GM12878 (cell line): ENCODE data around the gene SOX12. TPM values are rescaled to one million over a fixed set of nuclear protein-coding genes. Genes with fewer than 3 reads are reported as not detected.

Source experiments
- ATAC-seq: fragments of 200-7000 bp; cut with Tn5 transposase; 3 replicates; pipeline ENCODE4 v1.9.1; 2020; ENCODE audit warnings: mild to moderate bottlenecking, moderate library complexity
- BruUV-seq: library from RNA; stranded (reverse); fragments of 400-500 nt; replicated peaks from 2 replicates; lab custom pipeline; 2021; lab: Mats Ljungman, UMichigan
- CTCF ChIA-PET: fragments of 300-600 bp; sonication (Branson Sonifier 250); formaldehyde crosslinking; extraction: SDS; loops from one replicate; lab custom pipeline; 2021; ENCODE audit warnings: inconsistent platforms; lab: Yijun Ruan, JAX
- POLR2A ChIA-PET: fragments of 350-600 bp; formaldehyde crosslinking; extraction: SDS; loops from one replicate; lab custom pipeline; 2021; ENCODE audit warnings: inconsistent platforms; lab: Charles Lee
- RAD21 ChIA-PET: fragments of 300-600 bp; sonication (Branson Sonifier 250); formaldehyde crosslinking; loops from one replicate; lab custom pipeline; 2023; ENCODE audit warnings: antibody characterized with exemption; ENCODE audit not compliant: unreplicated experiment; lab: Charles Lee
- SMC1A ChIA-PET: fragments of 300-600 bp; sonication (Branson Sonifier 250); formaldehyde crosslinking; loops from one replicate; lab custom pipeline; 2023; ENCODE audit not compliant: unreplicated experiment, uncharacterized antibody; lab: Charles Lee
- DNase-seq: peaks from one replicate; pipeline ENCODE4 v3.0.0-alpha.2; 2011; ENCODE audit warnings: low read depth, low spot score
- FAIRE-seq: peaks from 3 replicates; lab custom pipeline; 2011; peaks lifted over from hg19 to GRCh38; lab: Jason Lieb, UNC
- H2AFZ ChIP-seq: 2 replicates; pipeline ENCODE4 v1.6.0; 2011; ENCODE audit warnings: low read depth, low read length, control low read depth; ENCODE audit not compliant: control insufficient read depth
- H3K27ac ChIP-seq: 2 replicates; pipeline ENCODE4 v1.5.1; 2011; ENCODE audit warnings: control low read depth; ENCODE audit not compliant: control insufficient read depth, insufficient read depth
- H3K27me3 ChIP-seq, 2 experiments: replicated peaks in 1 of 2; 2 replicates each; pipeline versions ENCODE4 v1.6.0 to v1.6.1; 2011; ENCODE audit warnings: low read length in 1 of 2; ENCODE audit not compliant: control insufficient read depth in 2 of 2, insufficient read depth in 2 of 2
- H3K36me3 ChIP-seq, 2 experiments: 2 replicates each; pipeline ENCODE4 v1.5.1; 2011; ENCODE audit warnings: low read length in 1 of 2; ENCODE audit not compliant: control insufficient read depth in 2 of 2, insufficient read depth in 2 of 2
- H3K4me1 ChIP-seq: 2 replicates; pipeline ENCODE4 v1.6.1; 2011; ENCODE audit warnings: mild to moderate bottlenecking, low read length, moderate library complexity, mixed read lengths; ENCODE audit not compliant: control insufficient read depth, insufficient read depth
- H3K4me2 ChIP-seq: 2 replicates; pipeline ENCODE4 v1.6.0; 2011; ENCODE audit warnings: control low read depth; ENCODE audit not compliant: control insufficient read depth, insufficient read depth
- H3K4me3 ChIP-seq: fragments of 200-600 bp; sonication (generic); 2 replicates; pipeline ENCODE4 v1.5.1; 2016
- H3K79me2 ChIP-seq: 2 replicates; pipeline ENCODE4 v1.6.0; 2011; ENCODE audit warnings: low read length; ENCODE audit not compliant: control insufficient read depth, insufficient read depth
- H3K9ac ChIP-seq: 2 replicates; pipeline ENCODE4 v1.8.0; 2011; ENCODE audit warnings: low read length, control low read depth, mixed read lengths; ENCODE audit not compliant: control insufficient read depth, insufficient read depth
- H3K9me3 ChIP-seq: replicated peaks from 3 replicates; pipeline ENCODE4 v1.5.1; 2011; ENCODE audit warnings: mild to moderate bottlenecking, low read length; ENCODE audit not compliant: control insufficient read depth, insufficient read depth
- H4K20me1 ChIP-seq: 2 replicates; pipeline ENCODE4 v1.6.0; 2011; ENCODE audit not compliant: control insufficient read depth, insufficient read depth
- BHLHE40 ChIP-seq, 2 experiments: fragments of 450-650 bp in 1 of 2; IDR thresholded peaks; 2 replicates each; pipeline ENCODE4 v1.6.1; 2011 to 2017; ENCODE audit warnings: low read depth in 2 of 2, borderline replicate concordance in 1 of 2, improper control_type of control experiment in 1 of 2, low read length in 1 of 2, mild to moderate bottlenecking in 1 of 2
- CTCF ChIP-seq, 3 experiments: IDR thresholded peaks in 2 of 3; conservative IDR thresholded peaks in 1 of 3; 2 replicates each; pipeline ENCODE4 v1.5.1; 2011; ENCODE audit warnings: low read depth in 3 of 3, low read length in 3 of 3, mild to moderate bottlenecking in 3 of 3, control low read depth in 2 of 3, moderate library complexity in 2 of 3, inconsistent platforms in 1 of 3, mixed read lengths in 1 of 3; ENCODE audit not compliant: control insufficient read depth in 2 of 3, insufficient read depth in 1 of 3; ENCODE audit errors: extremely low read depth in 1 of 3
- EGR1 ChIP-seq, 2 experiments: IDR thresholded peaks; 1 replicate in 1 of 2; 2 replicates in 1 of 2; pipeline ENCODE4 v1.6.1; 2011 to 2012; ENCODE audit warnings: low read depth in 2 of 2, low read length in 2 of 2, borderline replicate concordance in 1 of 2, mild to moderate bottlenecking in 1 of 2, moderate library complexity in 1 of 2
- EP300 ChIP-seq, 2 experiments: fragments of 150-350 bp in 1 of 2; IDR thresholded peaks; 2 replicates each; pipeline ENCODE4 v1.6.1; 2011 to 2012; ENCODE audit warnings: low read depth in 2 of 2, low read length in 2 of 2, borderline replicate concordance in 1 of 2, improper control_type of control experiment in 1 of 2, inconsistent platforms in 1 of 2; ENCODE audit not compliant: control insufficient read depth in 1 of 2
- HCFC1 ChIP-seq: fragments of 150-350 bp; IDR thresholded peaks from 2 replicates; pipeline ENCODE4 v1.6.1; 2014; ENCODE audit warnings: low read length
- MYB ChIP-seq: fragments of 150-350 bp; IDR thresholded peaks from 2 replicates; pipeline ENCODE4 v1.6.1; 2014; ENCODE audit warnings: mild to moderate bottlenecking, low read depth, low read length, borderline replicate concordance
- NR2F1 ChIP-seq: fragments of 450-650 bp; conservative IDR thresholded peaks from 2 replicates; pipeline ENCODE4 v1.6.1; 2017; ENCODE audit warnings: mild to moderate bottlenecking
- POU2F2 ChIP-seq: IDR thresholded peaks from 3 replicates; pipeline ENCODE4 v1.6.1; 2011; ENCODE audit warnings: low read depth, mild to moderate bottlenecking, low read length, borderline replicate concordance
- RAD21 ChIP-seq: IDR thresholded peaks from 2 replicates; pipeline ENCODE4 v1.6.1; 2011; ENCODE audit warnings: mild to moderate bottlenecking, low read depth, low read length, moderate library complexity; ENCODE audit not compliant: insufficient read depth
- SMC3 ChIP-seq: IDR thresholded peaks from 2 replicates; pipeline ENCODE4 v1.6.1; 2011; ENCODE audit warnings: low read length, improper control_type of control experiment, borderline replicate concordance
- SREBF2 ChIP-seq: IDR thresholded peaks from 2 replicates; pipeline ENCODE4 v1.6.1; 2012; ENCODE audit warnings: mild to moderate bottlenecking, low read length
- STAT1 ChIP-seq: fragments of 450-650 bp; conservative IDR thresholded peaks from 2 replicates; pipeline ENCODE4 v1.6.1; 2014; ENCODE audit warnings: antibody characterized with exemption, mild to moderate bottlenecking
- TCF7 ChIP-seq: IDR thresholded peaks from 2 replicates; pipeline ENCODE4 v1.6.1; 2014; ENCODE audit warnings: antibody characterized with exemption, borderline replicate concordance
- ZBTB11 ChIP-seq: fragments of 450-650 bp; formaldehyde crosslinking; IDR thresholded peaks from 2 replicates; pipeline ENCODE4 v1.5.0; 2022; ENCODE audit warnings: mild to moderate bottlenecking, missing genetic modification characterization
- ZNF207 ChIP-seq: fragments of 450-650 bp; IDR thresholded peaks from 2 replicates; pipeline ENCODE4 v1.6.1; 2014; ENCODE audit warnings: antibody characterized with exemption, mild to moderate bottlenecking, borderline replicate concordance
- WGBS: methylation state at CpG from one replicate; pipeline ENCODE4 v1.1.6; 2016; ENCODE audit warnings: low lambda C conversion rate; ENCODE audit not compliant: insufficient replicate concordance, insufficient coverage; ENCODE audit errors: missing lambda C conversion rate; 5-methylcytosine and 5-hydroxymethylcytosine counted together
- in situ Hi-C: fragments of 300-500 bp; cut with MboI; formaldehyde crosslinking; loops from 9 replicates; pipeline ENCODE4 v1.14.3; 2018; ENCODE audit warnings: mixed read lengths
- intact Hi-C: fragments of 100-400 bp; cut with micrococcal nuclease; formaldehyde crosslinking; loops from one replicate; pipeline ENCODE4 v1.14.2; 2022; ENCODE audit not compliant: unreplicated experiment
- polyA plus RNA-seq, 11 experiments: library from polyadenylated mRNA; depleted of rRNA in 4 of 11; unstranded in 6 of 11; stranded (reverse) in 5 of 11; fragments of >200 nt; fragmentation: Nextera tagmentation in 4 of 11; fragmentation: Illumina TruSeq in 1 of 11; extraction: Ambion mirVana in 4 of 11; extraction: Trizol in 1 of 11; gene quantifications; 1 replicate in 1 of 11; 2 replicates in 10 of 11; pipeline versions ENCODE4 v1.2.1 to v1.2.3, GENCODE V29; 2011 to 2016; ENCODE audit warnings: inconsistent platforms in 2 of 11, missing spikeins in 2 of 11, low read depth in 1 of 11
- total RNA-seq, 4 experiments: library from RNA; depleted of rRNA in 3 of 4; stranded (reverse); fragments of >200 nt in 3 of 4; fragmentation: Illumina TruSeq in 1 of 4; extraction: Trizol in 1 of 4; gene quantifications; 2 replicates each; pipeline versions ENCODE4 v1.2.1 to v1.2.3, GENCODE V29; 2013 to 2021

Gene SOX12
- total and polyA plus RNA-seq, 10 of the 15 experiments (the other 5 are each of a cell fraction or from before 2014, with no cell fraction given): 0.50 to 17.9 (median 1.4) TPM

- no peaks in the 10 kb centered on the region for H3K9me3 ChIP-seq
- 54% methylated on average over 16 of the region's 16 CpGs for WGBS
- H3K27ac ChIP-seq: no peak overlapping the region
- ChIA-PET RAD21 (interaction anchor here (0.9 to 3.5 kb wide), 16 partner anchors 11 to 122 kb away, joined by 3 to 19 read pairs (median 4); no protein-coding TSS in a partner anchor), SMC1A (interaction anchor here (0.8 to 3.9 kb wide), 14 partner anchors 12 to 127 kb away, joined by 3 to 28 read pairs (median 4); no protein-coding TSS in a partner anchor), CTCF (interaction anchor here (0.5 to 4.6 kb wide), 34 partner anchors 8 to 232 kb away, joined by 3 to 59 read pairs (median 5); partner anchors contain the start of genes DEFB132 and NRSN2), POLR2A (interaction anchor here (0.9 kb wide), 1 partner anchor 16 kb away, joined by 3 read pairs; the partner anchor contains the start of gene NRSN2)
- peaks cover 11% of the 10 kb centered on the region for H3K79me2 ChIP-seq
- no TSS peak for BruUV-seq
- H3K36me3 ChIP-seq: no peaks in the 10 kb centered on the region; a peak in 1 of 4 replicates
- H3K4me1 ChIP-seq: peaks cover 15% of the 10 kb centered on the region
- ATAC-seq (peak; percentile 65), DNase-seq (no peak), FAIRE-seq (peak; percentile 81)
- H4K20me1 ChIP-seq: peaks cover 4% of the 10 kb centered on the region
- no peak overlapping the region for H3K4me3 ChIP-seq
- intact Hi-C loops: loop anchor here (1.0 to 5.0 kb wide), 2 partner anchors 63 to 121 kb away; no protein-coding TSS in a partner anchor
- in situ Hi-C loops: loop anchor here (5.0 kb wide), 1 partner anchor 118 kb away; no protein-coding TSS in a partner anchor
- H3K4me2 ChIP-seq: no peak overlapping the region
- no peak overlapping the region for H2AFZ ChIP-seq
- H3K9ac ChIP-seq: no peak overlapping the region
- no peaks in the 10 kb centered on the region for H3K27me3 ChIP-seq
- TF ChIP-seq STAT1: 0 out of 2 replicates have a peak, but pooled peaks have one; percentile 25
- TF ChIP-seq RAD21: peak; percentile 93
- peak; percentile 71 for TF ChIP-seq SMC3
- no peak for TF ChIP-seq EP300 (IDR thresholded peaks at IDR 0.05; ENCODE audit: borderline replicate concordance in 1 of 2, control insufficient read depth in 1 of 2, low read depth in 2 of 2, low read length in 2 of 2)
- TF ChIP-seq HCFC1: 0 out of 2 replicates have a peak, but pooled peaks have one; percentile 4
- TF ChIP-seq CTCF (IDR thresholded peaks at IDR 0.05 in 2 of 3, conservative IDR thresholded peaks at IDR 0.05 in 1 of 3; ENCODE audit: control insufficient read depth in 2 of 3, extremely low read depth in 1 of 3, insufficient read depth in 1 of 3, low read depth in 3 of 3, low read length in 3 of 3): peak; percentile 84 to 94 (median 93); a peak in 5 of 6 replicates
- no peak for TF ChIP-seq SREBF2
- TF ChIP-seq MYB: 0 out of 2 replicates have a peak, but pooled peaks have one; percentile 24
- TF ChIP-seq EGR1 (IDR thresholded peaks at IDR 0.05; ENCODE audit: borderline replicate concordance in 1 of 2, low read depth in 2 of 2, low read length in 2 of 2): no peak
- TF ChIP-seq POU2F2: 0 out of 3 replicates have a peak, but pooled peaks have one; percentile 17
- no peak for TF ChIP-seq TCF7
- TF ChIP-seq ZNF207: peak; percentile 48; the same call in 1 of the 2 replicates
- TF ChIP-seq ZBTB11 (CRISPR knock-in tag): no peak
- peak; percentile 98 for TF ChIP-seq NR2F1
- TF ChIP-seq BHLHE40 (IDR thresholded peaks at IDR 0.05; ENCODE audit: borderline replicate concordance in 1 of 2, low read depth in 2 of 2, low read length in 1 of 2): 0 out of 4 replicates have a peak, but pooled peaks of 1 of the 2 experiments have one; percentile 5
Measured at GRCh38 chr20:330233-331149, 5.1 kb downstream of the SOX12 start.
